GM23338 (cell line): ENCODE results near the gene CHD5.

Source experiments
- EZH2 ChIP-seq: fragments of 200-600 bp; sonication (generic); IDR thresholded peaks from one replicate; pipeline ENCODE4 v1.8.0; 2017; ENCODE audit warnings: antibody characterized with exemption, mild to moderate bottlenecking, low read depth; ENCODE audit not compliant: unreplicated experiment
- EZH2phosphoT487 ChIP-seq: fragments of 200-600 bp; sonication (generic); IDR thresholded peaks from one replicate; pipeline ENCODE4 v1.8.1; 2018; ENCODE audit warnings: antibody characterized with exemption; ENCODE audit not compliant: unreplicated experiment
- POLR2AphosphoS5 ChIP-seq: IDR thresholded peaks from 2 replicates; pipeline ENCODE4 v1.6.1; 2016; ENCODE audit warnings: antibody characterized with exemption, low read depth
- TF ChIP-seq, protein P1 (sequence below), 2 experiments: fragments of 200-600 bp in 1 of 2; sonication (generic) in 1 of 2; conservative IDR thresholded peaks; 2 replicates each; pipeline versions ENCODE4 v1.5.1 to v1.6.1; 2016 to 2017; ENCODE audit warnings: antibody characterized with exemption in 2 of 2, low read depth in 2 of 2, mild to moderate bottlenecking in 2 of 2, moderate library complexity in 1 of 2

DNA sequence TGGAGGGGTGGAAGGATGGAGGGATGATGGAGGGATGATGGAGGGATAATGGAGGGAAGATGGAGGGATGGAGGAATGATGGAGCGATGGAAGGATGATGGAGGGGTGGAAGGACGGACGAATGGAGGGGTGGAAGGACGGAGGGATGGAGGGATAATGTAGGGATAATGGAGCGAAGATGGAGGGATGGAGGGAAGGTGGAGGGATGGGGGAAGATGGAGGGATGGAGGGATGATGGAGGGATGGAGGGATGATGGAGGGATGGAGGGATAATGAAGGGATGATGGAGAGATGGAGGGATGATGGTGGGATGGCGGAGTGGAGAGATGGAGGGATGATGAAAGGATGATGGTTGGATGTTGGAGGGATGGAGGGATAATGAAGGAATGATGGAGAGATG is 73.1 kb downstream of the CHD5 start:
- TF ChIP-seq, protein P1, sequence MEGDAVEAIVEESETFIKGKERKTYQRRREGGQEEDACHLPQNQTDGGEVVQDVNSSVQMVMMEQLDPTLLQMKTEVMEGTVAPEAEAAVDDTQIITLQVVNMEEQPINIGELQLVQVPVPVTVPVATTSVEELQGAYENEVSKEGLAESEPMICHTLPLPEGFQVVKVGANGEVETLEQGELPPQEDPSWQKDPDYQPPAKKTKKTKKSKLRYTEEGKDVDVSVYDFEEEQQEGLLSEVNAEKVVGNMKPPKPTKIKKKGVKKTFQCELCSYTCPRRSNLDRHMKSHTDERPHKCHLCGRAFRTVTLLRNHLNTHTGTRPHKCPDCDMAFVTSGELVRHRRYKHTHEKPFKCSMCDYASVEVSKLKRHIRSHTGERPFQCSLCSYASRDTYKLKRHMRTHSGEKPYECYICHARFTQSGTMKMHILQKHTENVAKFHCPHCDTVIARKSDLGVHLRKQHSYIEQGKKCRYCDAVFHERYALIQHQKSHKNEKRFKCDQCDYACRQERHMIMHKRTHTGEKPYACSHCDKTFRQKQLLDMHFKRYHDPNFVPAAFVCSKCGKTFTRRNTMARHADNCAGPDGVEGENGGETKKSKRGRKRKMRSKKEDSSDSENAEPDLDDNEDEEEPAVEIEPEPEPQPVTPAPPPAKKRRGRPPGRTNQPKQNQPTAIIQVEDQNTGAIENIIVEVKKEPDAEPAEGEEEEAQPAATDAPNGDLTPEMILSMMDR (conservative IDR thresholded peaks at IDR 0.05; ENCODE audit: low read depth in 2 of 2) = no peak
- TF ChIP-seq EZH2 (no peak), POLR2AphosphoS5 (no peak), EZH2phosphoT487 (no peak)
